ENCODE measurements around the gene GKN1.

Gene GKN1

DNA sequence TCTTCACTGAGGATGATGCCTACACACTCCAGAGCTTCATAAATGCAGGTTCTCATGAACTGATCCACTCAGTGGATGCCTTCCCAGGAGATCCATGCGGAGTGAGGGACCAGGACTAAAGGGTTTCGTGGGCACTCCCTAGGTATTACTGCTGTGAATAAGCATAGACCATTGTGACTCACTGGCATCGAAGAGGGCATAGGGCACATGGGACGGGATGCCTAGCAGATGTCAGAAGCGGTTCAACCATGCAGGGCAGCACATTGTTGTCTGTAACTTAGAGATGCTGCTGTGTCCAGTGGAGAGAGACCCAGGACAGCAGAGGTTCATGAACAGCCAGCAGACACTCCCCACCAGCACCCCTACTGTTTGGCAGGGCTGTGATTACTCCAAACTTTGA, 39.0 kb upstream of the GKN1 start:
- no peak for DNase-seq (ENCODE audit: low read depth)
- H3K4me3 ChIP-seq (ENCODE audit: low read length), result no peak overlapping the region
- TF ChIP-seq, protein P1, sequence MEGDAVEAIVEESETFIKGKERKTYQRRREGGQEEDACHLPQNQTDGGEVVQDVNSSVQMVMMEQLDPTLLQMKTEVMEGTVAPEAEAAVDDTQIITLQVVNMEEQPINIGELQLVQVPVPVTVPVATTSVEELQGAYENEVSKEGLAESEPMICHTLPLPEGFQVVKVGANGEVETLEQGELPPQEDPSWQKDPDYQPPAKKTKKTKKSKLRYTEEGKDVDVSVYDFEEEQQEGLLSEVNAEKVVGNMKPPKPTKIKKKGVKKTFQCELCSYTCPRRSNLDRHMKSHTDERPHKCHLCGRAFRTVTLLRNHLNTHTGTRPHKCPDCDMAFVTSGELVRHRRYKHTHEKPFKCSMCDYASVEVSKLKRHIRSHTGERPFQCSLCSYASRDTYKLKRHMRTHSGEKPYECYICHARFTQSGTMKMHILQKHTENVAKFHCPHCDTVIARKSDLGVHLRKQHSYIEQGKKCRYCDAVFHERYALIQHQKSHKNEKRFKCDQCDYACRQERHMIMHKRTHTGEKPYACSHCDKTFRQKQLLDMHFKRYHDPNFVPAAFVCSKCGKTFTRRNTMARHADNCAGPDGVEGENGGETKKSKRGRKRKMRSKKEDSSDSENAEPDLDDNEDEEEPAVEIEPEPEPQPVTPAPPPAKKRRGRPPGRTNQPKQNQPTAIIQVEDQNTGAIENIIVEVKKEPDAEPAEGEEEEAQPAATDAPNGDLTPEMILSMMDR (IDR thresholded peaks at IDR 0.05; ENCODE audit: insufficient read depth, low read depth, low read length, missing control alignments), result no peak

DNA sequence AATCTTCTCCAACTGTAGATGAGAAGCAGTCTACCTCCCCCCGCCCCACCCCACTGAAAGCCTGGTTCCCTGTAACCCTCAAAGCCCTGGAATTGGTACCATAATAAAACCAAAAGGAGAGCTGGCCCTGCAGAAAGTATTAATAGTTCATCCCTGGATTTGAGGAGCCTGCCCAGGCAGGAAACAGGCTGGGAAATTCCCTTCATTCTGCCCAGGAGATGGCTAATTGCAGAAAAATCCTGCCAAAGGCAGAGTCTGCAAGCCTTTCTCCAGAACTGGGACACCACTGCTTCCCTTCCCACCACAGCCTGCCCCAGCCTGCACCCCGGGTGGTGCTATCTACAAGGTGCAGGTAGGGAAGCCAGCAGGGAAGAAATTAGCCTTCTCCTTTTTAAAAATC, 38.0 kb upstream of the GKN1 start:
- no peak overlapping the region for H3K4me3 ChIP-seq (ENCODE audit: low read length)
- TF ChIP-seq, protein P1 (IDR thresholded peaks at IDR 0.05; ENCODE audit: insufficient read depth, low read depth, low read length, missing control alignments), result no peak
- peak; percentile 92 for DNase-seq (ENCODE audit: low read depth)

DNA sequence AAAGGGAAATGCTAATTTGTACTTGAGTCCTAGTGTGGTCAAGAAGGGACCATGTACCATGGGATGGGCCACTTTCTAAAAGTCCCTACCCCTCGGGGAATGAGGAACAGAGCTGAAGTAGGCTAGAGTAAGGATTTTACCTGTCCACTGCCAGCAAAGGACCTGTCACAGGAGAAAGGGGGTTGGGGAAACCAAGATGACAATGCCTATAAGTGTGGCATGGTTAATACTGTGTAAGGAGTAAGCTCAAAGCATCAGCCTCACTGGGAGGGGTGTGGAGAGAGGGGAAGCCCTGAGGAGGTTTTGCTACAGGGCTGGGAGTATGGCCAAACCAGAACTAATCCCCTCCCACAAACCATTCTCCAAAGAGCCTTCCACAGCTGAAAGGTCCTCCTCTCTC, 37.5 kb upstream of the GKN1 start:
- TF ChIP-seq, protein P1 (IDR thresholded peaks at IDR 0.05; ENCODE audit: insufficient read depth, low read depth, low read length, missing control alignments), result no peak
- peak; percentile 26 for DNase-seq (ENCODE audit: low read depth)
- H3K4me3 ChIP-seq (ENCODE audit: low read length), result no peak overlapping the region

DNA sequence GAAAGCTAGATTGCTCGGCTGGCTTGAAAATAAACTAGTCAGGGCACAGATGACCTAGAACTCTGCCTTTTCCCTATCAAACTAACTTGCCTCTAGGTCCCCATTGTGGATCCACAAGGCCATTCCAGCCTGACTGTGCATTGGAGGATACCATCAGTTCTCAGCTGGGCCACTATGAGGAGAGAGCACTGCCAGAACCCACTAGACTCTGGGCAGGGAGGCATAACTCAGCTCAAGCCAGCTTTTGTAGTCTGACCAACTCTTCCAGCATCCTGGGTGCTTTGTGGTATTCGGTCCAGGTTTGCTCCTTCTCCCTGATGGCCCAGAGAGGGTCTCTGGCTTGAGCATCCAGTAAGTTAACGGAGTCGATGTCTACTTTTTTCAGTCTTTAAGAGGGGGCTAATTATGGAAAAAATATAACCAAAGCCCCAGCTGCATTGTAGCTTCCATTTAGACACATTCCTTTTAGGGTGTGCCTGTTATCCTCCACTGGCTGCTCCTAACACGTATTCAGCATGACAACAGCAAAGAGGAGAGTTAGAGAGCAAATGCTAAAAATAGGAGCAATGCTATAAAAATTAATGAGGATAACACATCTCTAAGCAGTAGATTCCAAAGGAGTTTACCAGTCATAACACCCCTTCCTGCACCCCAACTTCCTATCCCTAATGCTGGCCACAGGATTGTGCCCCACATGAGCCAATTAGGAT, 36.9 kb upstream of the GKN1 start:
- DNase-seq (ENCODE audit: low read depth), result no peak
- TF ChIP-seq, protein P1 (IDR thresholded peaks at IDR 0.05; ENCODE audit: insufficient read depth, low read depth, low read length, missing control alignments), result no peak

DNA sequence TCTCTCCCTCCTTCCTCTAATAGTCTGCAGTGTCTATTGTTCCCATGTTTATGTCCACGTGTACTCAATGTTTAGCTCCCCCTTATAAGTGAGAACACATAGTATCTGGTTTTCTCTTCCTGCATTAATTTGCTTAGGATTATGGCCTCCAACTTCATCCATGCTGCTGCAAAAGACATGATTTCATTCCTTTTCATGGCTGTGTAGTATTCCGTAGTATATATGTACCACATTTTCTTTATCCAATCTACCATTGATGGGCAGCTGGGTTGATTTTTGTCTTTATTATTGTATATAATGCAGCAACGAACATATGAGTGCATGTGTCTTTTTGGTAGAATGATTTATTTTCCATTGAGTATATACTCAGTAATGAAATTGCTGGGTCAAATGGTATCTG, 35.5 kb upstream of the GKN1 start:
- no peak for DNase-seq (ENCODE audit: low read depth)
- no peak overlapping the region for H3K4me3 ChIP-seq (ENCODE audit: low read length)
- TF ChIP-seq, protein P1 (IDR thresholded peaks at IDR 0.05; ENCODE audit: insufficient read depth, low read depth, low read length, missing control alignments), result no peak

More for the DNA sequence above, 36.9 kb upstream of the GKN1 start:
- no peak overlapping the region for H3K4me3 ChIP-seq (ENCODE audit: low read length)

DNA sequence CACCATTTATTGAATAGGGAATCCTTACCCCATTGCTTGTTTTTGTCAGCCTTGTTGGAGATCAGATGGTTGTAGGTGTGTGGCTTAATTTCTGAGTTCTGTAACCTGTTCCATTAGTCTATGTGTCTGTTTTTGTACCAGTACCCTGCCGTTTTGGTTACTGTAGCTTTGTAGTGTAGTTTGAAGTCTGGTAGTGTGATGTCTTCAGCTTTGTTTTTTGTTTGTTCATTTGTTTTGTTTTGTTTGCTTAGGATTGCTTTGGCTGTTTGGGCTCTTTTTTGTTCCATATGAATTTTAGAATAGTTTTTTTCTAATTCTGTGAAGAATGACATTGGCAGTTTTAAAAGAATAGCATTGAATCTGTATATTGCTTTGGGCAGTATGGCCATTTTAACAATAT, 34.5 kb upstream of the GKN1 start:
- TF ChIP-seq, protein P1 (IDR thresholded peaks at IDR 0.05; ENCODE audit: insufficient read depth, low read depth, low read length, missing control alignments), result no peak
- no peak for DNase-seq (ENCODE audit: low read depth)

DNA sequence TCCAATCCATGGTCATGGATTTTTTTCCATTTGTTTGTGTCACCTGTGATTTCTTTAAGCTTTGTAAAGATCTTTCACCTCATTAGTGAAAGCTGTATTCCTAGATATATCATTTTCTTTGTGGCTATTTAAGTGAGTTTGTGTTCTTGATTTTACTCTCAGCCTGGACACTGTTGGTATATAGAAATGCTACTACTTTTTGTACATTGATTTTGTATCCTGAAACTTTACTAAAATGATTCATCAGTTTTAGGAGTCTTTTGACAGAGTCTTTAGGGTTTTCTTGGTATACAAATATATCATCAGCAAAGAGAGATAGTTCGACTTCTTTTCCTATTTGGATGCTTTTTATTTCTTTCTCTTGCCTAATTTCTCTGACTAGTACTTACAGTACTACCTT, 34.1 kb upstream of the GKN1 start:
- no peak for DNase-seq (ENCODE audit: low read depth)
- H3K4me3 ChIP-seq (ENCODE audit: low read length), result no peak overlapping the region
- TF ChIP-seq, protein P1 (IDR thresholded peaks at IDR 0.05; ENCODE audit: insufficient read depth, low read depth, low read length, missing control alignments), result no peak

More for the DNA sequence above, 34.5 kb upstream of the GKN1 start:
- no peak overlapping the region for H3K4me3 ChIP-seq (ENCODE audit: low read length)
